PFSK-1 (cell line): ENCODE data around the gene RARRES2.

ENCODE experiments used
- POLR2AphosphoS5 ChIP-seq: IDR thresholded peaks from 2 replicates; pipeline ENCODE4 v1.6.1; 2012; ENCODE audit warnings: low read depth, mild to moderate bottlenecking, control low read depth, low read length, moderate library complexity
- REST ChIP-seq, 2 experiments: IDR thresholded peaks; 2 replicates each; pipeline versions ENCODE4 v1.6.1 to v1.8.0; 2011 to 2012; ENCODE audit warnings: low read depth in 2 of 2, low read length in 2 of 2, control low read depth in 1 of 2, inconsistent platforms in 1 of 2, mild to moderate bottlenecking in 1 of 2, moderate library complexity in 1 of 2; ENCODE audit not compliant: insufficient read depth in 1 of 2
- SIN3A ChIP-seq: IDR thresholded peaks from 2 replicates; pipeline ENCODE4 v1.6.1; 2012; ENCODE audit warnings: mild to moderate bottlenecking, low read length, moderate library complexity, borderline replicate concordance; ENCODE audit not compliant: insufficient read depth
- TAF1 ChIP-seq: IDR thresholded peaks from 2 replicates; pipeline ENCODE4 v1.6.1; 2012; ENCODE audit warnings: low read length, control low read depth, borderline replicate concordance; ENCODE audit not compliant: insufficient read depth

GRCh38 chr7:150365673-150366398 is 24.4 kb upstream of the RARRES2 start:
- TF ChIP-seq POLR2AphosphoS5 (no peak), REST (IDR thresholded peaks at IDR 0.05; ENCODE audit: insufficient read depth in 1 of 2, low read depth in 2 of 2, low read length in 2 of 2) (no peak), TAF1 (no peak), SIN3A (no peak)
